ENCODE results near the gene MYZAP. TPM values are rescaled to one million over a fixed set of nuclear protein-coding genes. Genes with fewer than 3 reads are reported as not detected.

Gene MYZAP
- total RNA-seq, 4 donors from 2014 or later, result 0.98 to 9.3 (median 2.7) TPM

DNA sequence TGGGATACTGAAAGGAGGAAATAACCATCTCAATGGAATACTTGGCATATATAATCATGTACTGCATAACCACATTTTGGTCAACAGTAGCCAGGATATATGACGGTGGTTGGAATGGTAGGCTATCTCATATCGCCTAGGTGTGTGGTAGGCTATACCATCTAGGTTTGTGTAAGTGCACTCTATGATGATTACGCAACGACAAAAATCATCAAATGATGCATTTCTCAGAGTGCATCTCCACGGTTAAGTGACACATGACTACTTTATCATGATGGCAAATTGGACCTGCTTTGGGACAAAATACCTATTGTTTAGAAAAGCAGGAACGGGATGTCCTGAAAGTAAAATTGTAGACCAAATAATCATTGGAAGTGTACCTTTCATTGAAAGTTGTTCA, 2.8 kb downstream of the MYZAP start:
- Histone ChIP-seq H3K27ac (no peak overlapping the region), H3K9me3 (no peaks in the 10 kb centered on the region), H3K27me3 (peaks cover 0 to 6% of the 10 kb centered on the region in 2 donors), H3K4me3 (no peak overlapping the region), H3K36me3 (no peaks in the 10 kb centered on the region), H3K4me1 (peaks cover 0 to 38% (median 0%) of the 10 kb centered on the region in 4 donors)
- 91 to 95% methylated on average over 6 of the region's 6 CpGs for WGBS, 2 donors
- DNase-seq (ENCODE audit: low spot score in 2 of 2), result no peak
- TF ChIP-seq CTCF (IDR thresholded peaks at IDR 0.05), result no peak
- no peak for TF ChIP-seq POLR2A (IDR thresholded peaks at IDR 0.05)
- no peak for TF ChIP-seq EP300 (IDR thresholded peaks at IDR 0.05)

- TF ChIP-seq POLR2A (IDR thresholded peaks at IDR 0.05) (no peak), EP300 (IDR thresholded peaks at IDR 0.05) (no peak), CTCF (IDR thresholded peaks at IDR 0.05) (no peak)
- peaks cover 0 to 30% (median 0%) of the 10 kb centered on the region in 4 donors for H3K4me1 ChIP-seq
- no peak overlapping the region for H3K4me3 ChIP-seq
- WGBS, 2 donors, result 65 to 68% methylated on average over 9 of the region's 9 CpGs
- no peak for DNase-seq (ENCODE audit: low spot score in 2 of 2)
- H3K27ac ChIP-seq, result no peak overlapping the region
- H3K9me3 ChIP-seq, result no peaks in the 10 kb centered on the region
- H3K36me3 ChIP-seq, result no peaks in the 10 kb centered on the region
- H3K27me3 ChIP-seq, result peaks cover 0 to 5% of the 10 kb centered on the region in 2 donors
Measured at GRCh38 chr15:57595011-57595866, 3.5 kb downstream of the MYZAP start.

DNA sequence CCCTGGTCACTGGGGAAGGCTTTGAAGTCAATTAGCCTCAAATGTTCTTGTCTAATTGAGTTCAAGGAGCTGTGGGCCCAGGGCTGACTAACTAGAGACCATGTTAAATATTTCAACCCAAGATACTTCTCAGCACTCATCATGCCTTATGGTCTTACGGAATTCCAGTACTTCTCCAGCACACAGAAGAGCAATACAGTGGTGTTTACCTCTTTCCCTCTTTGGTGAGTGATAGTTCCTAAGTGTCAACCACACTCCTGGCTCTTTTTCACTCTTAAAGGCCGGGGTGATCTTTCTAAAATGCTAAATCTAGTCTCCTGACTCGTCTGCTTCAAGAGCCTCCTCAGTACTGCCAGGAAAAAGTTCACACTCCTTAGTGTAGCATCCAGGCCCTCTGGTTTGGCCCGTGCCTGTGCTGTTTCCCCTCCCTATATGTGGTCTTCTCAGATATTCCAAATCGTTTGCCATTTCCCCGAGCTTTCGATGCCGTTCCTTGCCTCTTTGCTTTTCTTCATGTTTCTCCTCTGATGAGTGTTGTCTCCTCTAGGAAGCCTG, 4.7 kb downstream of the MYZAP start:
- Histone ChIP-seq H3K4me3 (no peak overlapping the region), H3K36me3 (no peaks in the 10 kb centered on the region), H3K27me3 (no peaks in the 10 kb centered on the region), H3K27ac (no peak overlapping the region), H3K9me3 (no peaks in the 10 kb centered on the region), H3K4me1 (peaks cover 0 to 19% (median 0%) of the 10 kb centered on the region in 4 donors)
- DNase-seq (ENCODE audit: low spot score in 2 of 2), result no peak
- TF ChIP-seq POLR2A (IDR thresholded peaks at IDR 0.05), result no peak
- no peak for TF ChIP-seq EP300 (IDR thresholded peaks at IDR 0.05)
- TF ChIP-seq CTCF (IDR thresholded peaks at IDR 0.05), result no peak
- 85 to 93% methylated on average over 8 of the region's 8 CpGs for WGBS, 2 donors

DNA sequence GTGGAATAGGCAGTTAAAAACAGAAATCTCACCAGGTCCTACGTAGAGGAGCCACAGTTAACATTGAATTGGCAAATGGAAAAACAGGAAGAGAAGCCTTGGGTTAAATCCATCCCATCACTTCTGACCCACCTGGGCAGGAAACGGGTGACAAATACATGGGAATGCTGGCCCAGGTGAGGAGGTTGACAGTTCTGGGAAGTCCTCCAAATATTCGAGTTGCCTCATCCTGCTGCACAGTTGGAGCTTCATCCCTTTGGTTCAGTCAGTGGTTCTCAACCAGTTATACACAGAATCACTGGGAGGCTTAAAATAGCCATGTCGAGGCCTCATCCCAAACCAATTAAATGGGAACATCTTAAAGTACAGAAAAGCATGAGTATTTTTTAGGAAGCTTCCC, 5.3 kb downstream of the MYZAP start:
- no peaks in the 10 kb centered on the region for H3K36me3 ChIP-seq
- no peak overlapping the region for H3K4me3 ChIP-seq
- H3K9me3 ChIP-seq, result no peaks in the 10 kb centered on the region
- 73 to 78% methylated on average over 4 of the region's 4 CpGs for WGBS, 2 donors
- no peak for TF ChIP-seq POLR2A (IDR thresholded peaks at IDR 0.05)
- no peak for TF ChIP-seq EP300 (IDR thresholded peaks at IDR 0.05)
- no peak for TF ChIP-seq CTCF (IDR thresholded peaks at IDR 0.05)
- H3K27ac ChIP-seq, result no peak overlapping the region
- no peak for DNase-seq (ENCODE audit: low spot score in 2 of 2)
- H3K4me1 ChIP-seq, result peaks cover 0 to 13% (median 0%) of the 10 kb centered on the region in 4 donors
- H3K27me3 ChIP-seq, result no peaks in the 10 kb centered on the region

DNA sequence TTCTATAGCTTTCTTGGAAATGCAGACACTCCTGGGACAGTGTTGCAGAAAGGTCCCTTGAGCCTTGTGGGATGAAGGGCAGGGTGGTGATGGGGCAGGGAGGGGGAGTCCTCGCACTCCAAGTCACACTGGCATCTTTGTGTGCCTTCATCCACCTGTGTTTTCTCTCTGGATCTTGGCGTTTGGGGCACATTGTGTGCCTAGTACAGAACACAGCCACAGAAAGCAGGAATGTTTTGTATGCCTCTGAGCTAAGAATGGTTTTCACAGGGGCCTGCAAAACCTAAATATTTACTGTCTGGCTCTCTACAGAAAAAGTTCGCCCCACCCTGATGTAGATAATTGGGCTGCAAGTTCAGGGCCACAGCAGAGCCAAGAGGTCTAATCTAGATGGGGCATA, 5.7 kb downstream of the MYZAP start:
- Histone ChIP-seq H3K4me1 (peaks cover 0 to 10% (median 0%) of the 10 kb centered on the region in 4 donors), H3K9me3 (no peaks in the 10 kb centered on the region), H3K4me3 (no peak overlapping the region), H3K36me3 (no peaks in the 10 kb centered on the region), H3K27me3 (no peaks in the 10 kb centered on the region), H3K27ac (no peak overlapping the region)
- no peak for DNase-seq (ENCODE audit: low spot score in 2 of 2)
- 72 to 86% methylated on average over 3 of the region's 3 CpGs for WGBS, 2 donors
- no peak for TF ChIP-seq CTCF (IDR thresholded peaks at IDR 0.05)
- TF ChIP-seq EP300 (IDR thresholded peaks at IDR 0.05), result no peak
- no peak for TF ChIP-seq POLR2A (IDR thresholded peaks at IDR 0.05)
